ENCODE data around the gene PRSS12. TPM values are rescaled to one million over a fixed set of nuclear protein-coding genes. Genes with fewer than 3 reads are reported as not detected.

The PRSS12 gene
- polyA plus RNA-seq, 1 donor from 2014 or later: 1.1 TPM

GRCh38 chr4:118350961-118351360 lies 1.8 kb downstream of the PRSS12 start:
- Histone ChIP-seq H3K36me3 (ENCODE audit: insufficient read depth, low read length) (no peaks in the 10 kb centered on the region), H3K4me2 (ENCODE audit: low read length) (no peak overlapping the region), H3F3A (ENCODE audit: insufficient read depth, low read length, poor library complexity, severe bottlenecking) (no peaks in the 10 kb centered on the region), H3K9ac (ENCODE audit: low read length) (no peak overlapping the region), H3K9me3 (ENCODE audit: low read length) (no peaks in the 10 kb centered on the region), H2AFZ (ENCODE audit: low read depth, low read length) (no peak overlapping the region), H4K20me1 (ENCODE audit: insufficient read depth) (no peaks in the 10 kb centered on the region), H3K9me2 (ENCODE audit: insufficient read depth, low read length) (no peaks in the 10 kb centered on the region), H3K4me3 (ENCODE audit: low read length) (no peak overlapping the region), H3K27me3 (ENCODE audit: insufficient read depth, low read depth, low read length) (peaks cover 47% of the 10 kb centered on the region), H3K27ac (ENCODE audit: low read length) (no peak overlapping the region), H3K79me2 (replicated peaks; ENCODE audit: insufficient read depth, low read length) (no peaks in the 10 kb centered on the region)
- no peak for TF ChIP-seq EP300 (conservative IDR thresholded peaks at IDR 0.05; ENCODE audit: poor library complexity, severe bottlenecking)
- TF ChIP-seq REST (IDR thresholded peaks at IDR 0.05; ENCODE audit: borderline replicate concordance): no peak
- no peak for TF ChIP-seq RAD21 (conservative IDR thresholded peaks at IDR 0.05)
- TF ChIP-seq EZH2 (IDR thresholded peaks at IDR 0.05; ENCODE audit: borderline replicate concordance, insufficient read depth, low read length, poor library complexity, severe bottlenecking): no peak
- no peak for TF ChIP-seq MXI1 (conservative IDR thresholded peaks at IDR 0.05; ENCODE audit: poor library complexity, severe bottlenecking)
- TF ChIP-seq SMC3 (conservative IDR thresholded peaks at IDR 0.05; ENCODE audit: poor library complexity): no peak
- no peak for TF ChIP-seq TAF1 (IDR thresholded peaks at IDR 0.05; ENCODE audit: low read depth)
- TF ChIP-seq POLR2AphosphoS5 (IDR thresholded peaks at IDR 0.05): no peak
- TF ChIP-seq CTCF (IDR thresholded peaks at IDR 0.05; ENCODE audit: poor library complexity, severe bottlenecking): no peak

DNA sequence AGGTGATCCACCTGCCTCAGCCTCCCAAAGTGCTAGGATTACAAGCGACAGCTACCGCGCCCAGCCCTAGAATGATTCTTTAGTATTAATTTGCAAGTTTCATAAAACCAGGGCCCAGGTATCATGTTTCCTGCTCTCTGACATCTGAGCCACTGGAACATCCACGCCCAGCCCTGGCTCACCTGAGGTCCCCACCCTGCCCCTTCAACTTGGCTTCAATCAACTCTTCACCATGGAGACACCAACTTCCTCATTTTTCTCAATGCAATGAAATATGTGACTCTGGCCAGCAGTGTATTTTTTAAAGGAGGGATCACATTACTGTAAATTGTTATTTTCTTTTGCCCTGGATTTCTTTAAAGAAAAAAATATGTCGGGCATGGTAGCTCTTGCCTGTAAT lies 3.9 kb downstream of the PRSS12 start:
- Histone ChIP-seq H3F3A (ENCODE audit: insufficient read depth, low read length, poor library complexity, severe bottlenecking) (no peaks in the 10 kb centered on the region), H3K79me2 (replicated peaks; ENCODE audit: insufficient read depth, low read length) (no peaks in the 10 kb centered on the region)
- TF ChIP-seq CTCF (IDR thresholded peaks at IDR 0.05; ENCODE audit: poor library complexity, severe bottlenecking) (no peak), MXI1 (conservative IDR thresholded peaks at IDR 0.05; ENCODE audit: poor library complexity, severe bottlenecking) (no peak), RAD21 (conservative IDR thresholded peaks at IDR 0.05) (no peak), EP300 (conservative IDR thresholded peaks at IDR 0.05; ENCODE audit: poor library complexity, severe bottlenecking) (no peak), SMC3 (conservative IDR thresholded peaks at IDR 0.05; ENCODE audit: poor library complexity) (no peak), REST (IDR thresholded peaks at IDR 0.05; ENCODE audit: borderline replicate concordance) (no peak), POLR2AphosphoS5 (IDR thresholded peaks at IDR 0.05) (no peak), EZH2 (IDR thresholded peaks at IDR 0.05; ENCODE audit: borderline replicate concordance, insufficient read depth, low read length, poor library complexity, severe bottlenecking) (no peak), TAF1 (IDR thresholded peaks at IDR 0.05; ENCODE audit: low read depth) (no peak)

More for the DNA sequence above, 3.9 kb downstream of the PRSS12 start:
- Histone ChIP-seq H2AFZ (ENCODE audit: low read depth, low read length) (no peak overlapping the region), H3K9me3 (ENCODE audit: low read length) (no peaks in the 10 kb centered on the region), H3K4me2 (ENCODE audit: low read length) (no peak overlapping the region), H4K20me1 (ENCODE audit: insufficient read depth) (no peaks in the 10 kb centered on the region), H3K36me3 (ENCODE audit: insufficient read depth, low read length) (no peaks in the 10 kb centered on the region), H3K4me3 (ENCODE audit: low read length) (no peak overlapping the region), H3K27ac (ENCODE audit: low read length) (no peak overlapping the region), H3K9ac (ENCODE audit: low read length) (no peak overlapping the region), H3K27me3 (ENCODE audit: insufficient read depth, low read depth, low read length) (peaks cover 38% of the 10 kb centered on the region), H3K9me2 (ENCODE audit: insufficient read depth, low read length) (no peaks in the 10 kb centered on the region)

Data from neural cell (in vitro differentiated cells).